Natural killer cell (primary cell): ENCODE data around the gene NT5E. TPM values are rescaled to one million over a fixed set of nuclear protein-coding genes. Genes with fewer than 3 reads are reported as not detected.

Experiments
- ATAC-seq, 3 donors: fragments of 150-1000 bp in 2 of 3; fragments of 200-7000 bp in 1 of 3; cut with Tn5 transposase; 1 replicate in 1 of 3; 2 replicates in 2 of 3; pipeline ENCODE4 v1.10.0; 2021; ENCODE audit warnings: mild to moderate bottlenecking in 2 of 3, moderate library complexity in 2 of 3
- DNase-seq, 2 donors: peaks; one replicate each; pipeline versions ENCODE4 v3.0.0 to v3.0.0-alpha.2; 2013 to 2021; ENCODE audit warnings: mixed read lengths in 1 of 2
- H3K27ac ChIP-seq: one replicate; pipeline ENCODE4 v1.5.1; 2013; ENCODE audit warnings: mild to moderate bottlenecking, low read length
- H3K27me3 ChIP-seq: one replicate; pipeline ENCODE4 v1.6.1; 2013; ENCODE audit warnings: low read length; ENCODE audit not compliant: control insufficient read depth, insufficient read depth
- H3K36me3 ChIP-seq: one replicate; pipeline ENCODE4 v1.6.1; 2013; ENCODE audit warnings: low read length; ENCODE audit not compliant: control insufficient read depth, insufficient read depth
- H3K4me1 ChIP-seq: one replicate; pipeline ENCODE4 v1.6.1; 2013; ENCODE audit warnings: low read length; ENCODE audit not compliant: control insufficient read depth, insufficient read depth
- H3K4me3 ChIP-seq: one replicate; pipeline ENCODE4 v1.5.1; 2013; ENCODE audit warnings: low read length
- H3K9me3 ChIP-seq: one replicate; pipeline ENCODE4 v1.6.1; 2013; ENCODE audit warnings: low read length; ENCODE audit not compliant: control insufficient read depth, insufficient read depth
- H3K27ac Mint-ChIP-seq, 2 donors: one replicate each; pipeline ENCODE4 v1.8.0; 2022; ENCODE audit warnings: mild to moderate bottlenecking in 2 of 2, mixed read lengths in 2 of 2, moderate library complexity in 1 of 2
- H3K27me3 Mint-ChIP-seq, 2 donors: one replicate each; pipeline ENCODE4 v1.8.0; 2022; ENCODE audit warnings: low read depth in 2 of 2, mixed read lengths in 2 of 2
- H3K36me3 Mint-ChIP-seq: one replicate; pipeline ENCODE4 v1.8.0; 2022; ENCODE audit warnings: mixed read lengths
- H3K4me1 Mint-ChIP-seq, 2 donors: one replicate each; pipeline ENCODE4 v1.8.0; 2022; ENCODE audit warnings: mixed read lengths in 2 of 2
- H3K4me3 Mint-ChIP-seq: one replicate; pipeline ENCODE4 v1.8.0; 2022; ENCODE audit warnings: mild to moderate bottlenecking, moderate library complexity, mixed read lengths
- H3K9me3 Mint-ChIP-seq, 2 donors: one replicate each; pipeline ENCODE4 v1.8.0; 2022; ENCODE audit warnings: mixed read lengths in 2 of 2
- WGBS: methylation state at CpG from one replicate; pipeline ENCODE4 v1.1.7; 2013; ENCODE audit warnings: missing lambda C conversion rate; ENCODE audit not compliant: insufficient coverage; 5-methylcytosine and 5-hydroxymethylcytosine counted together
- intact Hi-C: fragments of 100-400 bp; cut with micrococcal nuclease; formaldehyde crosslinking; loops from one replicate; pipeline ENCODE4 v1.14.2; 2022
- total RNA-seq, 4 donors: library from RNA; stranded (reverse); fragments of 120-200 nt in 1 of 4; gene quantifications; one replicate each; pipeline versions ENCODE4 v1.2.3 to v1.2.4, GENCODE V29; 2013 to 2022
- TF ChIP-seq, protein P1 (sequence below): fragments of 200-600 bp; IDR thresholded peaks from one replicate; pipeline ENCODE4 v1.8.0; 2022; ENCODE audit warnings: antibody characterized with exemption

Gene NT5E
- total RNA-seq, 3 donors from 2014 or later (not counting 1 experiment from before 2014, with no cell fraction given), result 0.57 to 0.70 TPM; not detected in 1

DNA sequence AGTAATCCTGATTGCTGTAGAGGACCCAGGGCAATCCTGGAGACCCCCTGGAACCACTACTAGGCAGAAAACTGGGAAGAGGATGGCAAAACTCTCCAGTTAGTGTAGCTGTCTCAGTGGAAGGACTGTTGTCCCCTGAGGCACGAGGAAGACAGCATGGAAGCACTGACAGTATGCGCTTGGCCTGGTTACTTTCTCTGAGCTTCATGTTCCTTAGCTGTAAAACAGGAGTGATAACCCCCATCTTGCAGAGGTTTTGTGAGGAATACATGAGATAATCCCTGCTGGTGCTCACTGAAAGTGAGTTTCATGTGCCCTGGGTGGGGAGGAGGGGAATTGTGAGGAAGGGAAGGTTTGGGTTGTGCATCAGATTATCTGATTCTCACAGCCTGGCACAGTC, 3.2 kb downstream of the NT5E start:
- Mint-ChIP-seq H3K36me3 (peaks cover 4% of the 10 kb centered on the region), H3K4me3 (no peak overlapping the region), H3K27ac (no peak overlapping the region), H3K4me1 (peaks cover 23 to 24% of the 10 kb centered on the region in 2 donors), H3K27me3 (peaks cover 65 to 75% of the 10 kb centered on the region in 2 donors), H3K9me3 (no peaks in the 10 kb centered on the region)
- DNase-seq (no peak), ATAC-seq (no peak)
- Histone ChIP-seq H3K27me3 (peaks cover 31% of the 10 kb centered on the region), H3K4me1 (peaks cover 22% of the 10 kb centered on the region), H3K9me3 (no peaks in the 10 kb centered on the region), H3K27ac (no peak overlapping the region), H3K4me3 (no peak overlapping the region), H3K36me3 (no peaks in the 10 kb centered on the region)
- intact Hi-C loops, result no loop called here
- TF ChIP-seq, protein P1, sequence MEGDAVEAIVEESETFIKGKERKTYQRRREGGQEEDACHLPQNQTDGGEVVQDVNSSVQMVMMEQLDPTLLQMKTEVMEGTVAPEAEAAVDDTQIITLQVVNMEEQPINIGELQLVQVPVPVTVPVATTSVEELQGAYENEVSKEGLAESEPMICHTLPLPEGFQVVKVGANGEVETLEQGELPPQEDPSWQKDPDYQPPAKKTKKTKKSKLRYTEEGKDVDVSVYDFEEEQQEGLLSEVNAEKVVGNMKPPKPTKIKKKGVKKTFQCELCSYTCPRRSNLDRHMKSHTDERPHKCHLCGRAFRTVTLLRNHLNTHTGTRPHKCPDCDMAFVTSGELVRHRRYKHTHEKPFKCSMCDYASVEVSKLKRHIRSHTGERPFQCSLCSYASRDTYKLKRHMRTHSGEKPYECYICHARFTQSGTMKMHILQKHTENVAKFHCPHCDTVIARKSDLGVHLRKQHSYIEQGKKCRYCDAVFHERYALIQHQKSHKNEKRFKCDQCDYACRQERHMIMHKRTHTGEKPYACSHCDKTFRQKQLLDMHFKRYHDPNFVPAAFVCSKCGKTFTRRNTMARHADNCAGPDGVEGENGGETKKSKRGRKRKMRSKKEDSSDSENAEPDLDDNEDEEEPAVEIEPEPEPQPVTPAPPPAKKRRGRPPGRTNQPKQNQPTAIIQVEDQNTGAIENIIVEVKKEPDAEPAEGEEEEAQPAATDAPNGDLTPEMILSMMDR, result no peak
- 86% methylated on average over 2 of the region's 2 CpGs for WGBS

DNA sequence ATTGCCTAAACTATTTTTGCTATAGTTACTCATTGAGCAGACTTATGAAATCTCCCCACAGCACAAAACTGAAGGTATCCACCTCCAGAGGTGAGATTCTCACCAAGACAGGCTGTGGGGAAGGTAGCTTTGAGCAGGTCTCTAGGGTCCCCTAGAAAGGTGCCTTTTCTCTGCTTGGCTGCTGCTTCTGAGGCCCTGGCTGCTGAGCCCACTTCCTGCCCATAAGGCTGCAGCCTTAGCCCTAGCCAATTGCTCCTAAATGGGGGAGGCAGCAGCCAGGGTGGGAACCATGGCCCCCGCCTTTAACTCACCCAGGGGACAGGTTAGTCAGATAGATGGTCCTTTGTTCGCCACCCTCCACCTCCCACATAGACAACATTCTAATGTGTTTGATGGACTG, 3.6 kb downstream of the NT5E start:
- peaks cover 61 to 71% of the 10 kb centered on the region in 2 donors for H3K27me3 Mint-ChIP-seq
- 40% methylated on average over 1 of the region's 2 CpGs for WGBS
- Histone ChIP-seq H3K4me3 (no peak overlapping the region), H3K27ac (no peak overlapping the region), H3K4me1 (peaks cover 25% of the 10 kb centered on the region), H3K36me3 (no peaks in the 10 kb centered on the region), H3K9me3 (no peaks in the 10 kb centered on the region), H3K27me3 (peaks cover 31% of the 10 kb centered on the region)
- DNase-seq, result peak in 1 of 2 donors; percentile 18
- H3K36me3 Mint-ChIP-seq, result peaks cover 4% of the 10 kb centered on the region
- no peak overlapping the region for H3K27ac Mint-ChIP-seq
- TF ChIP-seq, protein P1, result no peak
- intact Hi-C loops, result no loop called here
- H3K9me3 Mint-ChIP-seq, result no peaks in the 10 kb centered on the region
- H3K4me3 Mint-ChIP-seq, result no peak overlapping the region
- peaks cover 23 to 24% of the 10 kb centered on the region in 2 donors for H3K4me1 Mint-ChIP-seq
- ATAC-seq, result peak in 1 of 3 donors; percentile 15

DNA sequence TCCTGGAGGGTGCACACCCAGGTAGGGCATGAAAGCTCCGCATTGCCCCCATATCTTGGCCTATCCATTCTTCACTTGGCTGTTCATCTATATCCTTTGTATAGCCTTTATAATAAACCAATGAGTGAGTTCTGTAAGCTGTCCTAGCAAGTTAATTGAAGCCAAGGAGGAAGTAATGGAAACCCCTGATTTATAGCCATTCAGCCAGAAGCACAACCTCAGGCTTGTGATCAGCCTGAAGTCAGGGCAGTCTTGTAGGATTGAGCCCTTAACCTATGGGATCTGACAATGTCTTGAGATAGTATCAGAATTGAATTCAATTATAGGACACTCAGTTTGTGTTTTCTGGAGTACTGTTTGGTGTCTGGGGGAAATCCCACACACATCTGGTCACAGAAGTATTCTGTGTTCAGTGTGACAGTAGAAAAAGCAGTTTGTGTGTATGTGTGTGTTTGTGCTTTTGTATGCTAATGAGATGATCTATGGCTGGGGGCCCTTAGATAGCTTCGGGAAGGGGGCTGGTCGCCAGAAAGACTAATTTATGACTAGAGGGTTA, 5.7 kb downstream of the NT5E start:
- no peaks in the 10 kb centered on the region for H3K9me3 ChIP-seq
- Mint-ChIP-seq H3K4me1 (peaks cover 13 to 21% of the 10 kb centered on the region in 2 donors), H3K4me3 (no peak overlapping the region), H3K27ac (no peak overlapping the region), H3K36me3 (peaks cover 4% of the 10 kb centered on the region), H3K27me3 (peaks cover 49 to 62% of the 10 kb centered on the region in 2 donors), H3K9me3 (no peaks in the 10 kb centered on the region)
- WGBS, result no CpG with 5 or more reads among the region's 3 CpGs
- ATAC-seq (no peak), DNase-seq (no peak)
- H3K36me3 ChIP-seq, result no peaks in the 10 kb centered on the region
- TF ChIP-seq, protein P1, result no peak
- H3K27me3 ChIP-seq, result peaks cover 19% of the 10 kb centered on the region
- intact Hi-C loops, result no loop called here
- H3K27ac ChIP-seq, result no peak overlapping the region
- peaks cover 18% of the 10 kb centered on the region for H3K4me1 ChIP-seq
- no peak overlapping the region for H3K4me3 ChIP-seq

DNA sequence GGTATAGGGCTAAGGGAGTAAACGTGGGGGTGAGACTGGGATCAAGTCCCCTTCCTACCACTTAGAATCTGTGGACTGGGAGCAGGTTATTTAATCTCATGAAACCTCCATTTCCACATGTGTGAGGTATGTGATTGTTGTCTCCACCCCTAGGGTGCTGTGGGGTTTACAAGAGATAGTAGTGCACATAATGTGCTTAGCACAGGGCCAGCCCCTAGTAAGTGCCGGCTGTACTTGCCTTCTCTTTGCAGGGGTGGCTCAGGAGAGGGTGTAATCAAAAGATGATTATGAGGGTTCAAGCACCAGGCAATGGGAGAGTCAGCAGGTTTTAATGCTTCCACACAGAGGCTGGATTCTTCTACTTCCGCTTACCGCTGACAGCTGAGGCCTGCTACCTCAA, 6.9 kb downstream of the NT5E start:
- no peak overlapping the region for H3K4me3 Mint-ChIP-seq
- intact Hi-C loops, result no loop called here
- peaks cover 15 to 24% of the 10 kb centered on the region in 2 donors for H3K4me1 Mint-ChIP-seq
- TF ChIP-seq, protein P1, result no peak
- H3K27me3 ChIP-seq, result peaks cover 7% of the 10 kb centered on the region
- H3K9me3 Mint-ChIP-seq, result no peaks in the 10 kb centered on the region
- H3K36me3 Mint-ChIP-seq, result no peaks in the 10 kb centered on the region
- no peaks in the 10 kb centered on the region for H3K36me3 ChIP-seq
- WGBS, result 94% methylated on average over 3 of the region's 4 CpGs
- no peak overlapping the region for H3K4me3 ChIP-seq
- no peak overlapping the region for H3K27ac ChIP-seq
- no peak for ATAC-seq
- H3K27ac Mint-ChIP-seq, result no peak overlapping the region
- no peak for DNase-seq
- peaks cover 28% of the 10 kb centered on the region for H3K4me1 ChIP-seq
- H3K27me3 Mint-ChIP-seq, result peaks cover 38 to 50% of the 10 kb centered on the region in 2 donors
- H3K9me3 ChIP-seq, result no peaks in the 10 kb centered on the region
